ENCODE measurements around the gene VPS36. TPM values are rescaled to one million over a fixed set of nuclear protein-coding genes. Genes with fewer than 3 reads are reported as not detected.
"Not testable (repeated sequence)": the region's sequence is repeated elsewhere in the genome, so short reads cannot be mapped to it uniquely, and the experiment has no call there.

Gene VPS36
- total RNA-seq, 1 donor from 2014 or later: 44.3 TPM

DNA sequence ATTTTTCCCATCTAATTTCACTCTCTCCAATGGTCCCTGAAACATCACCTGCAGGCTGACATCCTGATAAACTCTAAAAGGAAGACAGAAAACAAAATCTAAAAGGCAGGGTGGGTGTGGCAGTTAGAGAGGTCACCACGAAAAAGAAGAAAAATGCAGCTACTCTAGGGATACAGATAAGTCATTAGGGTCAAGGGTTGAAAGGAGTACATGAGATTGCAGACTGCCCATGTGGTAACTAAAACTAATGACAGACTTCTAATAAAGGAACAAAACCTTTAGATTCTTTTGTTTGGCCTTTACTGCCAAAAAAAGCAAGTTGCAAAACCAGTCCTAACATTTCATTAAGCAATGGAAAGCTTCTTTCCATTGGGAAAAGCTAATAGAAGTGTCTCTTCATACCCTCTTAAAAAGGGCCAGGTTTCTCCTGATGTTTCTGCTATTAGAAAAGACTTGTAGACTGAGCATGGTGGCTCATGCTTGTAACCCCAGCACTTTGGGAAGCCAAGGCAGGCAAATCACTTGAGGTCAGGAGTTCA is 75.5 kb downstream of the VPS36 start:
- Mint-ChIP-seq H3K4me3 (ENCODE audit: unreplicated experiment) (no peak overlapping the region), H3K27me3 (ENCODE audit: unreplicated experiment) (no peaks in the 10 kb centered on the region), H3K4me1 (ENCODE audit: unreplicated experiment) (peaks cover 15% of the 10 kb centered on the region), H3K9me3 (ENCODE audit: unreplicated experiment) (no peaks in the 10 kb centered on the region), H3K27ac (ENCODE audit: unreplicated experiment) (no peak overlapping the region), H3K36me3 (ENCODE audit: unreplicated experiment) (no peaks in the 10 kb centered on the region)
- TF ChIP-seq, protein P1, sequence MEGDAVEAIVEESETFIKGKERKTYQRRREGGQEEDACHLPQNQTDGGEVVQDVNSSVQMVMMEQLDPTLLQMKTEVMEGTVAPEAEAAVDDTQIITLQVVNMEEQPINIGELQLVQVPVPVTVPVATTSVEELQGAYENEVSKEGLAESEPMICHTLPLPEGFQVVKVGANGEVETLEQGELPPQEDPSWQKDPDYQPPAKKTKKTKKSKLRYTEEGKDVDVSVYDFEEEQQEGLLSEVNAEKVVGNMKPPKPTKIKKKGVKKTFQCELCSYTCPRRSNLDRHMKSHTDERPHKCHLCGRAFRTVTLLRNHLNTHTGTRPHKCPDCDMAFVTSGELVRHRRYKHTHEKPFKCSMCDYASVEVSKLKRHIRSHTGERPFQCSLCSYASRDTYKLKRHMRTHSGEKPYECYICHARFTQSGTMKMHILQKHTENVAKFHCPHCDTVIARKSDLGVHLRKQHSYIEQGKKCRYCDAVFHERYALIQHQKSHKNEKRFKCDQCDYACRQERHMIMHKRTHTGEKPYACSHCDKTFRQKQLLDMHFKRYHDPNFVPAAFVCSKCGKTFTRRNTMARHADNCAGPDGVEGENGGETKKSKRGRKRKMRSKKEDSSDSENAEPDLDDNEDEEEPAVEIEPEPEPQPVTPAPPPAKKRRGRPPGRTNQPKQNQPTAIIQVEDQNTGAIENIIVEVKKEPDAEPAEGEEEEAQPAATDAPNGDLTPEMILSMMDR (IDR thresholded peaks at IDR 0.05): no peak
- no peak for DNase-seq (ENCODE audit: extremely low spot score, unreplicated experiment)

DNA sequence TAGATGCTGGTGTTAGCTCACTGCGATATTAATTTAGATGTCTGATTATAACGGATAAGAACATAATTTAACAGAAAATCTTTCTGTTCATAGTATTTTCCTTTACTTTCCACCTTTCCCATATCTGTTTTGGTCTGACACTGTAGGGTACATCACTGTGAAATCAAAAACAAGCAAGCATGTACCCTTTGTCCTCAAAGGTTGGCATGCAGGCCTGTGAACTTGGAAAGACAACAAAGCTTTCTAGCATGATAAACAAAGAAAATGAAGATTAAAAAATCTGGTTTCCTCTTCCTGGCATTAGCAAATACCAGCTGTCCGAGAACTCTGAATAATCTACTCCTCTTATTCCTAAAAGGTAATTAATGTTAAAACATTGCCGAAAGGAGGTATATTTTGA is 76.0 kb downstream of the VPS36 start:
- Mint-ChIP-seq H3K4me3 (ENCODE audit: unreplicated experiment) (no peak overlapping the region), H3K4me1 (ENCODE audit: unreplicated experiment) (peaks cover 15% of the 10 kb centered on the region), H3K9me3 (ENCODE audit: unreplicated experiment) (no peaks in the 10 kb centered on the region), H3K36me3 (ENCODE audit: unreplicated experiment) (no peaks in the 10 kb centered on the region), H3K27me3 (ENCODE audit: unreplicated experiment) (no peaks in the 10 kb centered on the region), H3K27ac (ENCODE audit: unreplicated experiment) (no peak overlapping the region)
- DNase-seq (ENCODE audit: extremely low spot score, unreplicated experiment): no peak
- TF ChIP-seq, protein P1 (IDR thresholded peaks at IDR 0.05): no peak

DNA sequence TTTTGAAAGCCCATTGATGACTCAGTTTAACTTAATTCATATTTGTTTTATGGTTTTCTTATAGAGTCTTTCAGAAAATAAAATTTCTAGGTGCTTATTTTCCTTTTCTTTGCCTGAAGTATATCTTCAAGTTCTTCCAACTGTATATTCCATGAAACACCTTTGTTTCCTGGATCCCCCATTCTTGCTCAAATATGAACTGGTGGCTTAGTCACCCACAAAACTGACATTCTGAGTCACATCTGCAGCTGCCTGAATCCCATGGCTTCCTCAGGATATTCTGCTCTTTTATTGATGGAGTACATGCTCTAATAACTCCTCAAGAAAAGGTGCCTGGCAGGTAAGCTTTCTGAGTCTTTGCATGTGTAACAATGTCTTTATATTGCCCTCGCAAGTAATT is 77.2 kb downstream of the VPS36 start:
- peaks cover 15% of the 10 kb centered on the region for H3K4me1 Mint-ChIP-seq (ENCODE audit: unreplicated experiment)
- not testable (repeated sequence) for DNase-seq (ENCODE audit: extremely low spot score, unreplicated experiment); H3K27me3 Mint-ChIP-seq (ENCODE audit: unreplicated experiment); H3K4me3 Mint-ChIP-seq (ENCODE audit: unreplicated experiment); H3K27ac Mint-ChIP-seq (ENCODE audit: unreplicated experiment); H3K9me3 Mint-ChIP-seq (ENCODE audit: unreplicated experiment); H3K36me3 Mint-ChIP-seq (ENCODE audit: unreplicated experiment)

DNA sequence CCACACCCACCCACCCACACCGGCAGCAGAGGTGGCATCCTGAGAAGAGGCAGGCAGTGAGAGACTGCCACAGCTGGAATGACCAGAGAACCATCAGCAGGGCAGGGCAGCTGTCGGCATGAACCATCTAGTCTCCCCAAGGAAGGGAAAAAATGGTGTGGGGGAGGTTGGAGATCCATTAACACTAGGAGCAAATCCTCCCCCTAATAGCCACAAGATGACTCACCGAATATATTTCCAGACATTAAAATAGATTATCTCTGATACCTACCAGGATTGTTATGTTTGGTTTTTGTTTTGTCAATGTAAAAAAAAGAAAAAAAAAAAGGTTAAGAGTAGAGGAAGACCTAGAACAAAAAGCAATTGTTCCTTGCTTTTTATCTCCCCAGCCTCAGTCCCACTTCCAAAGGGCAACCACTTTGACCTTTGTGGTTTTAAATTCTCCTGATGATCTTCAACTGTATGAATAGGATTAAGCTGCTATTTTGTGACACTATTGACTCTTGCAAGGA is 78.6 kb downstream of the VPS36 start:
- TF ChIP-seq, protein P1 (IDR thresholded peaks at IDR 0.05): no peak
- Mint-ChIP-seq H3K27me3 (ENCODE audit: unreplicated experiment) (no peaks in the 10 kb centered on the region), H3K9me3 (ENCODE audit: unreplicated experiment) (no peaks in the 10 kb centered on the region), H3K36me3 (ENCODE audit: unreplicated experiment) (no peaks in the 10 kb centered on the region), H3K4me3 (ENCODE audit: unreplicated experiment) (no peak overlapping the region), H3K4me1 (ENCODE audit: unreplicated experiment) (peaks cover 15% of the 10 kb centered on the region), H3K27ac (ENCODE audit: unreplicated experiment) (no peak overlapping the region)
- DNase-seq (ENCODE audit: extremely low spot score, unreplicated experiment): peak; percentile 46

DNA sequence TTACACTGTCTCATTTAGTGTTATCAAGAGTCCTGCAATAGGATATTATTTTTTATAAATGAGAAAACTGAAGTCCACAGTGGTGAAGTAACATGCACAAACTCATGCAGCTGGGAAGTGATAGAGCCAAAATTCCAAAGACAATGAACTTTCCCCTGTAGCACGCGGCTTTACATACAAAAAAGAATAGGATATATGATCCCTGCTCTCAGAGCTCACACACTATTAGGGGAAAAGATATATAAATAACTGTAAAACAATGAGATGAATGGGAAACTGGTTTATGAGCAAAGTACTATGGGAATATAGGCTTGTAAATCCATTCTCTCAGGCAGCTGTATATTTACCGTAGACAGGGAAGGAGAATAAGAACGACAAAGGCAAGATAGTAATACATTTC is 84.1 kb downstream of the VPS36 start:
- H3K27me3 Mint-ChIP-seq (ENCODE audit: unreplicated experiment): peaks cover 8% of the 10 kb centered on the region
- TF ChIP-seq, protein P1 (IDR thresholded peaks at IDR 0.05): no peak
- no peak overlapping the region for H3K27ac Mint-ChIP-seq (ENCODE audit: unreplicated experiment)
- peaks cover 5% of the 10 kb centered on the region for H3K4me1 Mint-ChIP-seq (ENCODE audit: unreplicated experiment)
- H3K9me3 Mint-ChIP-seq (ENCODE audit: unreplicated experiment): no peaks in the 10 kb centered on the region
- H3K4me3 Mint-ChIP-seq (ENCODE audit: unreplicated experiment): no peak overlapping the region
- no peaks in the 10 kb centered on the region for H3K36me3 Mint-ChIP-seq (ENCODE audit: unreplicated experiment)
- DNase-seq (ENCODE audit: extremely low spot score, unreplicated experiment): no peak

Other genes with a start within 250 kb of the VPS36 start
- gene THSD1, start 44.5 kb downstream of the VPS36 start, total RNA-seq: 3.1 and 3.7 TPM in 2 replicates
- 24.5 and 25.8 TPM in 2 replicates for gene CKAP2, start 4.8 kb upstream of the VPS36 start, total RNA-seq
- 7.2 and 8.9 TPM in 2 replicates for gene HNRNPA1L2, start 191.8 kb upstream of the VPS36 start, total RNA-seq
- gene SUGT1, start 202.2 kb upstream of the VPS36 start, total RNA-seq: 46.1 and 48.4 TPM in 2 replicates